22Rv1 (cell line): ENCODE measurements around the gene GATD1.

Source experiments
- CTCF ChIP-seq: fragments of 450-650 bp; IDR thresholded peaks from 2 replicates; pipeline ENCODE4 v1.5.1; 2017; ENCODE audit warnings: mild to moderate bottlenecking
- ZFX ChIP-seq: fragments of 450-650 bp; IDR thresholded peaks from 2 replicates; pipeline ENCODE4 v1.6.1; 2017; ENCODE audit warnings: antibody characterized with exemption, borderline replicate concordance

- TF ChIP-seq CTCF (no peak), ZFX (no peak)
Observed at GRCh38 chr11:797296-798092, 20.2 kb upstream of the GATD1 start.
